RPMI8226 (cell line): ENCODE data around the gene C19orf85.

Experiments used
- DNase-seq: peaks from one replicate; pipeline ENCODE4 v3.0.0-alpha.2; 2015

Gene C19orf85

GRCh38 chr19:55476100-55476775, 11.7 kb upstream of the C19orf85 start, which contains the start of gene ZNF628:
ZNF628 (plus strand) TSS chr19:55476617; CDS start chr19:55479911, 3,294 bp downstream.
- DNase-seq = peak; percentile 99

GRCh38 chr19:55474269-55475265, 10.0 kb upstream of the C19orf85 start:
- no peak for DNase-seq

GRCh38 chr19:55473225-55474012, 8.9 kb upstream of the C19orf85 start:
- no peak for DNase-seq

GRCh38 chr19:55472463-55472862, 7.9 kb upstream of the C19orf85 start:
- no peak for DNase-seq

GRCh38 chr19:55471266-55471665, 6.7 kb upstream of the C19orf85 start:
- no peak for DNase-seq

GRCh38 chr19:55468054-55468393, 3.5 kb upstream of the C19orf85 start:
- no peak for DNase-seq

- DNase-seq = peak; percentile 61
Observed at GRCh38 chr19:55467236-55468053, 2.9 kb upstream of the C19orf85 start.

- no peak for DNase-seq
Observed at GRCh38 chr19:55466241-55466614, 1.7 kb upstream of the C19orf85 start.

- DNase-seq = no peak
Observed at GRCh38 chr19:55465460-55466240, 1.1 kb upstream of the C19orf85 start.

- no peak for DNase-seq
Observed at GRCh38 chr19:55464039-55464661, 401 bp downstream of the C19orf85 start.

- no peak for DNase-seq
Observed at GRCh38 chr19:55463583-55464031, 944 bp downstream of the C19orf85 start.

GRCh38 chr19:55462722-55463121, 1.8 kb downstream of the C19orf85 start:
- DNase-seq = no peak

GRCh38 chr19:55461974-55462626, 2.5 kb downstream of the C19orf85 start:
- DNase-seq = peak; percentile 56

- DNase-seq = peak; percentile 100
Observed at GRCh38 chr19:55461259-55461973, 3.1 kb downstream of the C19orf85 start, which contains the start of gene ISOC2. ISOC2 (minus strand) TSS chr19:55461642; CDS start chr19:55456486, 5,156 bp downstream.

GRCh38 chr19:55460670-55461258, 3.8 kb downstream of the C19orf85 start:
- DNase-seq = peak; percentile 69

GRCh38 chr19:55459950-55460657, 4.4 kb downstream of the C19orf85 start:
- DNase-seq = no peak

GRCh38 chr19:55459551-55459949, 5.0 kb downstream of the C19orf85 start:
- no peak for DNase-seq
